Left kidney (tissue), 2 donors: Measurements from ENCODE around the gene IP6K1. TPM values are rescaled to one million over a fixed set of nuclear protein-coding genes. Genes with fewer than 3 reads are reported as not detected.
"Not testable (repeated sequence)": the region's sequence is repeated elsewhere in the genome, so short reads cannot be mapped to it uniquely, and the experiment has no call there.

ENCODE experiments used
- DNase-seq: peaks from one replicate; pipeline ENCODE4 v3.0.0-alpha.2; 2013
- polyA plus RNA-seq: library from polyadenylated mRNA; unstranded; fragments of 120-200 nt; gene quantifications from one replicate; pipeline ENCODE4 v1.2.1, GENCODE V29; 2013; ENCODE audit not compliant: insufficient read length

IP6K1 gene
- polyA plus RNA-seq, 1 donor, result 50.9 TPM

DNA sequence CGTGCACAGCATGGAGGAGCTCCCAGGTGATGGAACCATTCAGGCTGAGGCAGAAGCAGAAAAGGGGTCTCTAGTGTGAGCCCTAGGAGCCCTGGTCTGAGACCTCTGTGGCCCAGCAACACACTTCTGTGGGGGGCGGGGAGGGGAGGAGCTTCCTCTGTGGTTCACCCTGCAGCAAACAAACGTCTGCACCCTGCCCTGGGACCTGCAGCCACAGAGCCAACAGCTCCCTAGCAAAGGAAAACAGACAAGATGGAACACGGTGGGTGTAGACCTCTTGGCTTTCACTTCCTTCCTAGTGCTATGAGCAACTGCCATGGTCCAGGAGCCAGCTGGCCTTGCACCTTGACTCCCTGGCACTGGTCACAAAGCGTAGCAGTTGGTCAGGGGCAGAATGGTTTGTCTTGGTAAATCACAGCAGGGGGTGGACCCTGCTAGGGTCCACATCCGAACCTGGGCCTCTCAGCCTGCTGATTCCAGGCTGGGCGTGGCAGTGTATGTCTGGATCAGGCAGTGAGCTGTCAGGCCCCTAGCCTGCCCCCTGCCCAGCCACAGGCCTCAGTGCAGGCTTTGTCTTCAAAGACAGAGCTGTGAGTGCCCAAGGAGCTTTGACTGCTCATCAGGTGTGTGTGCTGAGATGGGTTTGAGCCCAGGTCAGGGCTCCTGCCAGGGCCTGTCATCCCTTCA is 73.6 kb downstream of the IP6K1 start:
- DNase-seq, result no peak

DNA sequence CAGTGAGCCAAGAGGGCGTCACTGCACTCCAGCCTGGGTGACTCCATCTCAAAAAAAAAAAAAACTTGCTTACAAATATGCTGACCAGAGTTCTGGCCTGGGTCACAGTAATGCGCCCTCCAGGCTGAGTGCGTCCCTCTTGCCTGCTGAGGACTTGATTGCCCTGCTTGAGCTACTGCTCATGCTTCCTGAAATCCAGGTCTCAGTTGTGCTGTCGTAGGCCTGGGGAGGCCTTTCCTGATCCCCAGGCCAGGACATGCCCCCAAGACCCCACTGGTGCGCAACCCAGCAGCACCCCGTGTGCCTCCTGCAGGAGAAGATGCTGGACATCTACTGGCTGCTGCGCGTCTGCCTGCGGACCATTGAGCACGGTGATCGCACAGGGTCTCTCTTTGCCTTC is 74.2 kb downstream of the IP6K1 start:
- DNase-seq, result no peak

DNA sequence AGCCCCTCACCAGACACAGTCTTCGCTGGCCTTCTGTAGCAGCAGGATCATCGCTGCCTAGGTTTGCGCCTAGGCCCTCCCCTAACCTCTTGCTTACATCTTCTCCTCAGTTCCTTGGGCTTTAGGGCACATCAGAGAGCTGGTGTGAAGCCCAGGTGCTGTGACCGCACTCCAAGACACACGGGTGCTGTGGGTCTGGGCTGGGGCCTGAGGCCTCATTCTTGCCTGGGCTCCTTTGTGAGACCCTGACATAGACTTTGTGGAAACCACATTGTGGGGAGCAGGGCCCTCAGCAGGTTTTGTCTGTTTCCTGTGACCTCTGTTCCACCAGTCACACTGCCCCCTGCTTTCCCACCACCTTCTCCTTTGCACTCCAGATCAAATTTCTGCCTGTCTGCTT is 74.9 kb downstream of the IP6K1 start:
- no peak for DNase-seq

DNA sequence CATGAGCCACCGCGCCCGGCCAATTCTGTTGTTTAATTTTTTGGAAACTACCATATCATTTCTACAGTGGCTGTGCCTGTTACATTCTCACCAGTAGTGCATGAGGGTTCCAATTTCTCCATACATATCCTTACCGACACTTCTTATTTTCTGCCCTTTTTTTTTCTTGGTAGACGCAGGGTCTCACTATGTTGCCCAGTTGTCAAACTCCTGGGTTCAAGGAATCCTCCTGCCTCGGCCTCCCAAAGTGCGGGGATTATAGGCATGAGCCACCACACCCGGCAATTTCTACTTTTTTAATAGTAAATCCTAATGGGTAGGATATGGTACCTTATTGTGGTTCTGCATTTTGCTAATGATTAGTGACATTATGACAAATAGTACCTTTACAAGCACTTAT is 76.5 kb downstream of the IP6K1 start:
- no peak for DNase-seq

DNA sequence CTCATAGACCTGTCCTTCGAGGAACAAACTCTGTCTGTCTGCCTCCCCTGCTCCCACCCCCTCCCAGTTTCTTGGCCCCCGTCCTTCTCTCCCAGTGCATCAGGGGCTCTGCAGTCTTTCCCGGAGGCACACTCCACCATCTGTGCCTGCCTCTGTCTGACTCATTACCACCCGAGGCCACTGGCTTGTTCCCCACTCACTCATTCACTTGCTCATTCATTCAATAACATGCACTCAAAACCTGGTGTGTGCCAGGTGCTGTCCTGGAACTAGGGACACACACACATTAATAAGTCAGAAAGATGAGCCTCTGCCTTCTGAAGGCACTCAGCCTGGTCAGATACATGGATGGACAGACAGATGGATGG is 79.2 kb downstream of the IP6K1 start:
- no peak for DNase-seq

DNA sequence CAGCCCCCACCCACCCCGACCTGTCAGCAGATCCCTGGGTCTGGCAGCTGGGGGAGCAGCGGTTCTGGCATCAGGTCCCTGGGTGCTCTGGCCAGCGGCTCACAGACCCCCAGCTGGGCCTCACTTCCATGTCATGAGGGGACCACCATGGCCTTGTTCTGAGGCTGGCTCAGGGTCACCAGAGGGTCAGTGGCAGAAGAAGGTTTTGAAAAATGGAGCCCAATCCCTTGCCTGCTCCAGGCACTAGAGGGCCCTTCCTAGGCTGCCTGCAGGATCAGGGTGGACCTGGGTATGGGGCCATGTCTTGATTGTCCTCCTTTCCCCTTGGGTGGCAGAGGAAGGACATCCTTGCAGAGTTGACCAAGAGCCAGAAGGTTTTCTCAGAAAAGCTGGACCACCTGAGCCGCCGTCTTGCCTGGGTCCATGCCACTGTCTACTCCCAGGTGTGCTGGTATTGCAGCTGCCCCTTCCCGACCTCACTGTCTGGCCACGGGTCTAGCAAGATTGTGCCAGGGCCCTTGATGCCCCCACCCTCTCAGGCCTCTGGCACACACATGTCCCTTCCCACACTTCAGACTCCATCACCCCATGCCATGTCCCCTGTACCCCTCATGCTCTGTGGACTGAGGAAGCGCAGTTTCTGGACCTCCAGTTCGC is 79.8 kb downstream of the IP6K1 start:
- no peak for DNase-seq

DNA sequence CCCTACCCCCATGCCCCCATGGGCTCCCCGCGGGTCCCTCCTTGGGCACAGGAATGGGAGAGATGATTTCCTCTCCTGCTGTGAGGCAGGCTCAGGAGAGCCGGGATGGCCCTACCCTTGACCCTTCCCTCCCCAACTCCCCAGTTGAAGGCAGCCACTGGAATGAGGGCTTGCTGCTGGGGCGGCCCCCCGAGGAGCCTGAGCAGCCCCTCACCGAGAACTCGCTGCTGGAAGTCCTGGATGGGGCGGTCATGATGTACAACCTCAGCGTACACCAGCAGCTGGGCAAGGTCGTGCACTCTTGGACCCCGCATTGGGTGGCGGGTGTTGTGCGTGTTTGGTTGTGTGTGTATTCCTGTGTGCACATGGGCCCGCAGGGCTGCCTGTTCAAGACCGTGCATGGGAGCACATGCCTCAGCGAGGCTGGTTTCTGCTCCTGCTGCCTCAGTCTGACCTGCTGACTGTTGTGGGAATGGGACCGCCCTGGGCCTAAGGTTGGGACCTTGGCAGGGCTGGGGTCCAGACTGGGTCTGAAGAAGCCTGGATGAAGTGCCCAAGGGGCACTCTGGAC is 80.9 kb downstream of the IP6K1 start:
- no peak for DNase-seq

DNA sequence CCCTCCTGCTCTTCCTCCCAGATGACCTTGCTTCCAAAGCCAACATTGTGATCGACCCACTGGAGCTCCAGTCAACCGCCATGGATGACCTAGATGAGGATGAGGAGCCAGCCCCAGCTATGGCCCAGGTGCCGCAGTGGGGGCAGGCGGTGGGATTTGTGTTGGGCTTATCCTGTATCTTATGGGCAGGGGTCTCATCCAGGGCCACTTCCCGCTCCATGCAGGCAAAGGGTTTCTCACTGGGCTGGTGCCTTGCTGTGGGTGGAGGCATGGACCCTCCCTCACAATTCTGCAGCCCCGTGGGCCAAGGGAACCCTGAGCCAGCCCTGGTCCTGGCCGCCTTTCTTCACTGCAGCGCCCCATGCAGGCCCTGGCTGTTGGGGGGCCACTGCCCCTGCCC is 81.7 kb downstream of the IP6K1 start:
- no peak for DNase-seq

DNA sequence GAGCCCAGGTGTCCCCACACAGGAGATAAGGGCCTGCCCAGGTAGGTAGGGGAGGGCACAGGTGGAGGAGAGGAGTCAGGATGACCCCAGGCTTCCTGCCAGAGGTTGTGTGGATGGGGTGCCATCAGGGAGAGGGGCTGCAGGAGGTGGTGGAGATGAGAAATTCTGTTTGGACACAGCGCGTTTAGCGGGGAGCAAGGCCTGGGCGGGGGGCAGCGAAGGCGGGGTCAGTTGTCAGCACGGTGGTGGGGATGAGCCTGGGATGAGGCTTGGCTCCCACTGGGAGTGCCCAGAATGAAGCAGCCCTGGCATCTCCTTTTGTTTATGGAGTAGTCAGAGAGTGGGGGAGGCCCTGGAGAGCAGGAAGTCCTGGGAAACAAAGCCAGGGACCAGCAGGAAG is 82.4 kb downstream of the IP6K1 start:
- DNase-seq, result no peak

DNA sequence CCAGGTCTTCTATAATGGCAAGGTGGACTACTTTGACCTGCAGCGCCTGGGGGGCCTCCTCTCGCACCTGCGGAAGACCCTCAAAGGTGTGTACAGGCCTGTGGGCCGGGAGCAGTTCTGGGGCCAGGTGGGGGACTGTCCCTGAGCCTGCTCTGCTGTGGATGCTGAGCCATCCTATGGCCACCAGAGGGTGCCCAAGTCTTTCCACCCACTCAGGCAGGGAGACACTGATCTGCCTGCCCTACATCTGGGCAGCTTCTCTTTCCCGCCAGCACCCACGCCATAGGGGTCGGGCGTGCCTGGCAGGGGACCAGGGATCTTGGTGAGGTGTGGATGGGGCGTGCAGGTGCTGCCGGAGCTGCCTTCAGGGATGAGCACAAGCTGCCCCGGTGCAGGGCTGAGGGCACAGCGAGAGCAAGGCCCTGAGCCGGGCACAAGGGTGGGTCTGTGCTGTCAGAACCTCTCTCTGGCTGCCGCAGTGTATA is 82.9 kb downstream of the IP6K1 start:
- peak; percentile 50 for DNase-seq

DNA sequence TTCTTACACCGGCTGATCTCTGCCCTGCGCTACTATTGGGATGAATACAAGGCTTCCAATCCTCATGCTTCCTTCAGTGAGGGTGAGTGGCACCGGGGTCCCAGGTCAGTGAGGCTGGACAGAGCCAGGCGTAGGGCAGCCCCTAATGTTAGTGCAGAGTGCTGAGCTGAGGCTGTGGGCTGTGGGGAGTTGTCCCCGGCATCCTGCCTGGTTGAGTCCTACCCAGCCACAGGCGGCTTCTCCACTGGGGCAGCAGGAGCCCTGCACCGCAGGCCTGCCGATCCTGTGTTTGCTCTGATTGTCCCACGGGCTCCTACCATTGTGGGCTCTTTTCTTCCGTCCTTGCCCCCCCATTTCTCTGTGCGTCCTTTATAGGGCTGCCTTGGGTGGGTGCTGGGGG is 83.7 kb downstream of the IP6K1 start:
- DNase-seq, result no peak

DNA sequence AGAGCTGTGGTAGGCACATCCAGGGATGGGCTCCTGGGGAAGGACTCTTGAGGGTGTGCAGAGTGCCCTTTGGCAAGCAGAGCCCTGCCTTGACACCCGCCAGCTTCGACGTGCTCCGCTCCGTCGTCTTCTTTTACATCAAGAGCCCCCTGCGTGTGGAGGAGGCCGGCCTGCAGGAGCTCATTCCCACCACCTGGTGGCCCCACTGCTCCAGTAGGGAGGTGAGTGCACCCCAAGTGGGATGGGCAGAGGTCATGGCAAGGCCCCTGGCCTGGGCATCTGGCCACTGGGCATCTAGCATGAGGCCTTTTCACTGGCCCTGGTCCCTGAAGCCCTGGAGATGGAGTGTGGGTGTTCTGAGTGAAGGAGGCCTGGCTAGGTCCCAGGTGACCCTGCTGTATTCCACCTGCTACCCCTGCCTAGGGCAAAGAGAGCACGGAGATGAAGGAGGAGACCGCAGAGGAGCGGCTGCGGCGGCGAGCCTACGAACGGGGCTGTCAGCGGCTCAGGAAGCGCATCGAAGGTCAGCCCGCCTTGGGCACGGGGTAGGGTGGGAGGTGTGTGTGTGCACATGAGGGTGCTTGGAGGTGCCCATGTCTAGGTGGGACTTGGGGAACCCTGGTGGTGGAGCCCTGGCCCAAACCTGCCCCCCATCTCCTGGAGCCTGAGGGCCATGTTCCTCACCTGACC is 84.8 kb downstream of the IP6K1 start:
- no peak for DNase-seq

DNA sequence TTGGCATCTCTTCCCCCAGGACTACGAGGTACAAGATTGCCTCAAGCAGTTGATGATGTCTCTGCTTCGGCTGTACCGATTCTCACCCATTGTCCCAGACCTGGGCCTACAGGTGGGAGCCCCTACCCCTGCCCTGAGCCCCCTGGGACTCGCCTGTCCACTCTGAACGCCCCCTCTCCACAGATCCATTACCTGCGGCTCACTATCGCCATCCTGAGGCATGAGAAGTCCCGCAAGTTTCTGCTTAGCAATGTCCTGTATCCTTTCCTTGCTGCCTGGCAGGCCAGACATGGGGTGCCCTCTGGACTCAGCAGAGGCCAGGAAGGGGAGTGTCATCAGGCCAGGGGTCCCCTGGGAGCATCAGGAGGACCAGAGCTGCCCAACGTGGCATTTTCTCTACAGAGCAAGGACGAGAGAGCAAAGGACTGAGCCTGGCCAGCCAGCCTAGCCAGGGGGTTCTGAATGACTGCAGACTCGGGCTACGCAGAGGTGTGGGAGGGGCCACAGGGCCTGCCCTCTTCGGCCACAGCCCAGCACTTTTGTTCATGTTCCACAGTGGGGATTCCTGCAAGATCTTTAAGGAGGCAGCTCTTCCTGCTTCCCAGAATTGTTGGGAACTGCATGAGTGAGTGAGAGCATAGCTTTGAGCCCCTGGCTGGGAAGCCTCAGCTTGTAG is 85.8 kb downstream of the IP6K1 start:
- no peak for DNase-seq

DNA sequence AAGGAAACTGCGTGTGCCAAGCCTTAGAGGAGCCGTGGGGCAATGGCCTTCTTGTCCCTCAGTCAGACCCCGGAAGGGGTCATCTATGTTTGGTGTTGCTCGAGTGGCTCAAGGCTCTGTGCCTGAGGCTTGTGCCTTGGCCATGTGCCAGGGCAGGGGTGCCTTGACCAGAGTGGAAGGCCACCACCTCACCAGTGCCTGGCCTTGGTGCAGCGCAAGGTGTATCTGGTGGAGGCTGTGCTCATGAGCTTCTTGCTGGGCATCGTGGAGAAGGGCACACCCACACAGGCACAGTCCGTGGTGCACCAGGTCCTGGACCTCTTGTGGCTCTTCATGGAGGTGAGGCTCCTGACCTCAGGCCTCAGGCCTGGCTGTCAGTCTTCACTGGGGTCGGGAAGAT is 86.3 kb downstream of the IP6K1 start:
- no peak for DNase-seq

DNA sequence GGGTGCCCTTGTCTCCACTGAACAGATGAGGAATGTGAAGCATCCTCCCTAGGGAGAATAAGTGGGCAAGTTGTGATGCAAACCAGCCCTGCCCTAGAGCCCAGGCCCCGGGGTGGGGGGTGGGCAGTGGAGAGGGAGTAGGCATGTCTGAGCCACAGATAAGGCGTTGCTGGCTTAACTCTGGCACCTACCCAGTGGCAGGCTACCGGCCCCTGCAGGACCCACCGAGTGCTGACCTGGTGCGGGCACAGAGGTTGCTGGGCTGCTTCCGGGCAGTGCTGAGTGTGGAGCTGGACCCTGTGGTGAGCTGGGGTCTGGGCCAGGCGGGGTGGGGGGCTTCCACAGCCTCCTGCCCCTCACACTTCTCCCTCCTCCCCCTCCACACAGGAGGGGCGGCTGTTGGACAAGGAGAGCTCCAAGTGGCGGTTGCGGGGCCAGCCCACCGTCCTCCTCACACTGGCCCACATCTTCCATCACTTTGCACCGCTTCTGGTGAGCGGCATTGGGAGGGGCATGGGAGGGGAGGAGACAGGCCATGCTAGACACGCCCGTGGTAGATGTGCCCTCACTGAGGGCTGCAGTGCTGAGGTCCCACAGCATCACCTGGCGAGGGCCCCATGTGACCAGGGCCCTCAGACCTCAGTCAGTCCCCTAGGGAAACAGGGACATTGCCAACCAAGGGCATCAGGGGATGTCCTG is 86.9 kb downstream of the IP6K1 start:
- no peak for DNase-seq

DNA sequence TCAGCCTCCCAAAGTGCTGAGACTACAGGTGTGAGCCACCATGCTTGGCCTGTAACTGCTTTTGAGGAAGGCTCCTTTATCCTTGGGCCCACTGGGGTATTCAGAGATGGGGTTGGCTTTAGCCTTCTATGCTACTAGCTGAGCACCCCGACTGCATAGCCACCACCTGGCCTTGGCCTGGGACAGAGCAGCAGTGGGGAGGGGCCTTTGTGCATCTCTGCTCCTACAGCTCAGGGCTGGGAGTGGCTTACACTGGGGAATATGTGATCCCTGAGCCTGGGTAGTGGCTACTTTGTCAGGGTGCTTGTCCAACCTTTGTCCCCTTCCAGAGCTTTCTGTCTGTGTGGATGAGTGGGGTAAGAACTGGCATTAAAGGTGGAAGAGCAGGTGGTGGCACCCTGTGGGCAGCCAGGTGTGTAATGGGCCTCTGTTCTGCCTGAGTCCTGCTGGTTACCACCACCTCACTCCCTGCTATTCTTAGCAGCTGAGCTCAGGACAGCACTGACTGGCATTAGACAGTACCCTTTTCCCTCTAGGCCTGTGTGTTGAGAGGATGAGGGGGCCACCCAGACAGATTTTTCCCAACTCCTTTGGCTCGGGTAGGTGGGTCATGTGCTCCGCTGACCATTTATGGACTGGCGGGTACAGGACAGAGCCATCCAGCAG is 90.9 kb downstream of the IP6K1 start:
- DNase-seq, result not testable (repeated sequence)

DNA sequence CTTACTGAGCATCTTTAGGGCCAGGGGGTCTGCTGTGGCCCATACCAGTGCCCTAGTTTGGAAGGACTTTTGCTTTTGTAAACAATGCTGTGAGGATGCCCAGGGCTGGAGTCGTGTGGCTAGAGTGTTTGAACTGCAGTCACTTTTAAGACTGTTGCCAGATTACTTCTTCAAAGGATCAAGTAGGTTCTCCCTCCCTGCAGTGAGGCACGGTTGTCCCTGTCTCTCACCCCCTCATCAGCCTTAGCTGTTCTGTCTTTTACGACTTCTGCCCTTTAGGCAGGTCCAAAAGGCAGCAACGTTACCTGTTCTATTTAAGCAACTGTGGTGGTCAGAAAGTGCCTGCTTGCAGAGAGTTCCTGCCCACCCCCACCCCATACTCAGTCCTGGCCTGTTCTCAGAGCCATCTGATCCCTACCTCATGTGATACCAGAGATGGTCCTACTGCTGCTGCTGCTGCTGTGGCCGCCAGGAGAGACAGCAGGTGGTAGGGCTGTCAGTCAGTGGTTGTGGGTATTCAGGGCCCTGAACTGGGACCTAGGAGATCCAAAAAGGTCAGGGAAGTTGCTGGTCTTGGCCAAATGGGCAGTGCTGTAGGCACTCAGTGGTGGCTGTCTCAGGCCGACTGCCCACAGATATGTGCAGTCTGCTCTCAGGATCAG is 91.8 kb downstream of the IP6K1 start:
- DNase-seq, result not testable (repeated sequence)

DNA sequence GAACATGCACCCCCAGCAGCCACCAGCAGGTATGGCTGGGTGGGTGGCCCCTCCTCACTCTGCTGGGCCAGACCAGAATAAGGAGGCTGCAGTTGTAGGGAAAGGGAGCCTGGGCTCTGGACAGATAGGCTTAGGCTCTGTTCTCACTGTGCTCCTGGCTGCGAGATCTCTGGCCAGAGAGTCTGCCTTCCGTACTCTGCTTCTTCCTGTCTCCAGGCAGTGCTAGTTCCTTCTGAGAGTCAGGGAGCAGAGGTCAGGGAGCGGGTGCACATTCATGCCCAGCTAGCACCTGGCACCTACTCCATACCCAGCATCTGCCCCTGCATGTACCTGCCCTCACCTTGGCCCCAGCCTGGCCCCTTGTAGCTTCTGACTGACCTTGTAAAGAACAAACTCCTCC is 94.9 kb downstream of the IP6K1 start:
- DNase-seq, result not testable (repeated sequence)

DNA sequence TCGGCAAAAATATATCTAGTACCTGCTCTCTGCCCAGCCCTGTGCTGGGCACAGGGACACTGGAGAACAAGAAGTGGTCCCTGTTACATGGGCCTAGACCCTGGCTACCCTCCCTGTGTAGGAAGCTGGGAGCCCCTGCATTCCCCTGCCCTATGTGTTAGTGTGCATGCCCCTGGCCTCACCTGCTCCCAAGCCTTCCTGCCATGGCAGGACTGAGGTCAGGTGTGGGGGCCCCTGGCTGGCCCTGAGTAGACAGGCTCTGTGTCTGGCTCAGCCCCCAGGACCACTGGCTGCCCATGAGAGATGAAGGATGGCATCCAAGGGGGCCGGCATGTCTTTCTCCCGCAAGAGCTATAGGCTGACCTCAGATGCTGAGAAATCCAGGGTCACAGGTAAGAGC is 95.5 kb downstream of the IP6K1 start:
- DNase-seq, result not testable (repeated sequence)

DNA sequence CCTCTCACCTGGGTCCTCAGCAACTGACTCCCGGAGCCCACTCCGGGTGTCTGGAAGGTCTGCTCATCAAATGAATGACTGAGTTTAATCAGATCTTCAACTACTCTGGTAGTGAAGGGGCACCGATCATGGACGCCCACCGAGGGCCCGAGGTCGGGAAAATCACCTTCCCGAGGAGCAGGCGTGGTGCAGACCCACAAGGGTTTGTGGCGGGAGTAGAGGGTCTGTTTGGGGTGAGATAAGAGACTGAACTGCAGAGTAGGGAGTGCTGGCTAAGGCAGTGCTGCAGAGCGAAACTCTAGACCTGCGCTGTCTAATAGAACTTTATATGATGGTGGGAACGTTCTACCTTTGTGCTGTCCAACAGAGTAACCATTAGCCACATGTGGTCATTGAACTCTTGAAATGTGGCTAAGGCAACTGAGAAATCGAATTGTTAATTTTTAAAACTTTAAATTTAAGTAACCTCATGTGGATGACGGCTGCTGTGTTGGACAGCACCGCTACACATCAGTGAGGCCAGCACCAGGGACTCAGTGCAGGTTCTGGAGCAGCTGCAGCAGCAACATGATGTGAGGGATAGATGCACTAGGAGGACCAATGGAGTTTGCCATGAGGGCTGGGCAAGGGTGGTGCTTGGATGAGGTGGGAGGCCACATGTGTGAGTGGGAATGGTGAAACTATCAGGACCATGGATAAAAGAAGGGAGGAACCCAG is 96.3 kb downstream of the IP6K1 start:
- DNase-seq, result not testable (repeated sequence)
